Naive thymus-derived CD4-positive, alpha-beta T cell (primary cell): ENCODE measurements around the gene TSPYL4. TPM values are rescaled to one million over a fixed set of nuclear protein-coding genes. Genes with fewer than 3 reads are reported as not detected.
A peak's percentile ranks its signal among the peaks of the same experiment; 100 is the strongest.

Source experiments
- ATAC-seq: fragments of 150-1000 bp; cut with Tn5 transposase; 2 replicates; pipeline ENCODE4 v1.10.0; 2021; ENCODE audit warnings: mild to moderate bottlenecking, moderate library complexity
- CTCF ChIA-PET: fragments of 350-600 bp; sonication (Branson Sonifier 250); formaldehyde crosslinking; loops from one replicate; lab custom pipeline; 2021; ENCODE audit warnings: antibody characterized with exemption; lab: Charles Lee
- POLR2A ChIA-PET: fragments of 350-600 bp; sonication (Branson Sonifier 250); formaldehyde crosslinking; loops from one replicate; lab custom pipeline; 2021; ENCODE audit warnings: antibody characterized with exemption, inconsistent platforms; lab: Charles Lee
- DNase-seq, 9 donors: peaks; one replicate each; pipeline versions ENCODE4 v3.0.0 to v3.0.0-alpha.2; 2020 to 2022; ENCODE audit warnings: mixed read lengths in 1 of 9
- H3K27ac ChIP-seq: one replicate; pipeline ENCODE4 v1.7.0; 2013; ENCODE audit warnings: mild to moderate bottlenecking, low read depth, low read length, moderate library complexity
- H3K27me3 ChIP-seq, 2 donors: one replicate each; pipeline ENCODE4 v1.7.0; 2013; ENCODE audit warnings: low read length in 2 of 2, mild to moderate bottlenecking in 2 of 2, moderate library complexity in 2 of 2; ENCODE audit not compliant: control insufficient read depth in 2 of 2, insufficient read depth in 2 of 2
- H3K36me3 ChIP-seq, 3 experiments: 1 replicate in 2 of 3; 2 replicates in 1 of 3; pipeline ENCODE4 v1.7.0; 2013; ENCODE audit warnings: low read length in 3 of 3, mild to moderate bottlenecking in 3 of 3, moderate library complexity in 1 of 3; ENCODE audit not compliant: insufficient read depth in 3 of 3, control insufficient read depth in 2 of 3
- H3K4me1 ChIP-seq, 2 donors: one replicate each; pipeline ENCODE4 v1.7.0; 2013; ENCODE audit warnings: low read length in 2 of 2, mild to moderate bottlenecking in 2 of 2, moderate library complexity in 1 of 2; ENCODE audit not compliant: control insufficient read depth in 2 of 2, insufficient read depth in 2 of 2
- H3K4me3 ChIP-seq: 2 replicates; pipeline ENCODE4 v1.7.0; 2013; ENCODE audit warnings: mild to moderate bottlenecking, low read length
- H3K9me3 ChIP-seq, 3 experiments: 1 replicate in 2 of 3; 2 replicates in 1 of 3; pipeline ENCODE4 v1.7.0; 2013; ENCODE audit warnings: low read length in 3 of 3; ENCODE audit not compliant: control insufficient read depth in 2 of 3
- H3K27ac Mint-ChIP-seq, 9 donors: one replicate each; pipeline ENCODE4 v1.8.0; 2020 to 2022; ENCODE audit warnings: mixed read lengths in 9 of 9, mild to moderate bottlenecking in 8 of 9, moderate library complexity in 5 of 9, inconsistent platforms in 2 of 9
- H3K27me3 Mint-ChIP-seq, 5 donors: one replicate each; pipeline ENCODE4 v1.8.0; 2021 to 2022; ENCODE audit warnings: mixed read lengths in 5 of 5, mild to moderate bottlenecking in 1 of 5
- H3K36me3 Mint-ChIP-seq, 5 donors: one replicate each; pipeline ENCODE4 v1.8.0; 2020 to 2022; ENCODE audit warnings: mixed read lengths in 5 of 5, mild to moderate bottlenecking in 3 of 5, inconsistent platforms in 1 of 5
- H3K4me1 Mint-ChIP-seq, 7 donors: one replicate each; pipeline ENCODE4 v1.8.0; 2020 to 2022; ENCODE audit warnings: mixed read lengths in 7 of 7, mild to moderate bottlenecking in 3 of 7, inconsistent platforms in 1 of 7
- H3K4me3 Mint-ChIP-seq, 10 donors: one replicate each; pipeline ENCODE4 v1.8.0; 2020 to 2022; ENCODE audit warnings: mild to moderate bottlenecking in 10 of 10, mixed read lengths in 10 of 10, moderate library complexity in 6 of 10, inconsistent platforms in 2 of 10
- H3K9me3 Mint-ChIP-seq, 11 donors: one replicate each; pipeline ENCODE4 v1.8.0; 2020 to 2022; ENCODE audit warnings: mixed read lengths in 11 of 11, mild to moderate bottlenecking in 4 of 11, inconsistent platforms in 1 of 11, moderate library complexity in 1 of 11
- intact Hi-C, 2 donors: fragments of 100-400 bp; cut with micrococcal nuclease; formaldehyde crosslinking; loops; one replicate each; pipeline ENCODE4 v1.15.1; 2023
- polyA plus RNA-seq, 2 donors: library from polyadenylated mRNA; unstranded; fragments of 300-500 nt; fragmentation: Illumina TruSeq; gene quantifications; one replicate each; pipeline ENCODE4 v1.2.3, GENCODE V29; 2021
- total RNA-seq, 6 experiments: library from RNA in 5 of 6; stranded (reverse) in 5 of 6; gene quantifications; 1 replicate in 5 of 6; 2 replicates in 1 of 6; pipeline ENCODE4 v1.2.3 and lab custom pipeline; 2021 to 2026

Gene TSPYL4
- total and polyA plus RNA-seq, 7 experiments from 2014 or later, result 9.7 to 58.2 (median 21.5) TPM

GRCh38 chr6:116218172-116218633, 35.7 kb downstream of the TSPYL4 start:
- no peak for ATAC-seq
- peak in 4 of 9 donors; percentile 5 to 24 (median 10) for DNase-seq

GRCh38 chr6:116217069-116217468, 36.8 kb downstream of the TSPYL4 start:
- Mint-ChIP-seq H3K4me3 (no peak overlapping the region), H3K27ac (peak overlapping the region in 5 of 9 donors; percentile 7 to 76 (median 44)), H3K36me3 (peaks cover 0 to 10% (median 0%) of the 10 kb centered on the region in 5 donors), H3K4me1 (peaks cover 0 to 12% (median 6%) of the 10 kb centered on the region in 7 donors), H3K9me3 (no peaks in the 10 kb centered on the region), H3K27me3 (no peaks in the 10 kb centered on the region)
- Histone ChIP-seq H3K27ac (no peak overlapping the region), H3K27me3 (no peaks in the 10 kb centered on the region), H3K36me3 (no peaks in the 10 kb centered on the region), H3K4me3 (no peak overlapping the region), H3K9me3 (no peaks in the 10 kb centered on the region), H3K4me1 (no peaks in the 10 kb centered on the region)
- ChIA-PET POLR2A (no interaction called here), CTCF (interaction anchor here (0.7 to 2.1 kb wide), 4 partner anchors 16 to 354 kb away, joined by 3 to 6 read pairs (median 4); partner anchors contain the start of gene RWDD1)
- ATAC-seq, result peak; percentile 86
- peak in 6 of 9 donors; percentile 10 to 55 (median 44) for DNase-seq
- intact Hi-C loops, result loop anchor here (1.0 to 10.0 kb wide), 7 partner anchors 60 to 628 kb away; partner anchors contain the start of genes TSPYL1 (in 2 of the 2) and NT5DC1 (in 1 of the 2)

More at GRCh38 chr6:116218172-116218633, 35.7 kb downstream of the TSPYL4 start:
- no peaks in the 10 kb centered on the region for H3K27me3 Mint-ChIP-seq
- Histone ChIP-seq H3K4me3 (no peak overlapping the region), H3K9me3 (no peaks in the 10 kb centered on the region), H3K27ac (no peak overlapping the region), H3K4me1 (no peaks in the 10 kb centered on the region), H3K27me3 (no peaks in the 10 kb centered on the region), H3K36me3 (peaks cover 0 to 4% (median 0%) of the 10 kb centered on the region in 3 experiments)
- H3K4me1 Mint-ChIP-seq, result peaks cover 0 to 12% (median 6%) of the 10 kb centered on the region in 7 donors
- H3K27ac Mint-ChIP-seq, result no peak overlapping the region
- ChIA-PET POLR2A (no interaction called here), CTCF (interaction anchor here (1.0 to 2.1 kb wide), 6 partner anchors 11 to 352 kb away, joined by 3 to 6 read pairs (median 4); partner anchors contain the start of gene RWDD1)
- H3K36me3 Mint-ChIP-seq, result peaks cover 0 to 12% (median under 1%) of the 10 kb centered on the region in 5 donors
- H3K9me3 Mint-ChIP-seq, result no peaks in the 10 kb centered on the region
- H3K4me3 Mint-ChIP-seq, result no peak overlapping the region
- intact Hi-C loops, result loop anchor here (1.0 to 10.0 kb wide), 9 partner anchors 36 to 627 kb away; partner anchors contain the start of genes NT5DC1 (in 1 of the 2), TSPYL1 (in 1 of the 2) and TSPYL4 (in 1 of the 2)

GRCh38 chr6:116215414-116215813, 38.5 kb downstream of the TSPYL4 start:
- POLR2A ChIA-PET, result no interaction called here
- no peaks in the 10 kb centered on the region for H3K27me3 Mint-ChIP-seq
- intact Hi-C loops, result loop anchor here (5.0 to 10.0 kb wide), 4 partner anchors 62 to 629 kb away; partner anchors contain the start of genes NT5DC1 (in 1 of the 2) and TSPYL1 (in 1 of the 2)
- peak overlapping the region in 1 of 9 donors; percentile 18 for H3K27ac Mint-ChIP-seq
- H3K36me3 Mint-ChIP-seq, result peaks cover 0 to 4% (median 0%) of the 10 kb centered on the region in 5 donors
- CTCF ChIA-PET, result no interaction called here
- no peak for DNase-seq
- Histone ChIP-seq H3K27ac (no peak overlapping the region), H3K36me3 (no peaks in the 10 kb centered on the region), H3K4me3 (no peak overlapping the region), H3K27me3 (no peaks in the 10 kb centered on the region), H3K9me3 (no peaks in the 10 kb centered on the region), H3K4me1 (no peaks in the 10 kb centered on the region)
- peaks cover 0 to 12% (median 6%) of the 10 kb centered on the region in 7 donors for H3K4me1 Mint-ChIP-seq
- H3K4me3 Mint-ChIP-seq, result no peak overlapping the region
- ATAC-seq, result no peak
- no peaks in the 10 kb centered on the region for H3K9me3 Mint-ChIP-seq

- Mint-ChIP-seq H3K27me3 (no peaks in the 10 kb centered on the region), H3K36me3 (peaks cover 0 to 4% (median 0%) of the 10 kb centered on the region in 5 donors), H3K4me3 (no peak overlapping the region), H3K4me1 (peaks cover 0 to 12% (median 6%) of the 10 kb centered on the region in 7 donors), H3K9me3 (no peaks in the 10 kb centered on the region), H3K27ac (no peak overlapping the region)
- Histone ChIP-seq H3K4me3 (no peak overlapping the region), H3K4me1 (no peaks in the 10 kb centered on the region), H3K27me3 (no peaks in the 10 kb centered on the region), H3K27ac (no peak overlapping the region), H3K9me3 (no peaks in the 10 kb centered on the region), H3K36me3 (no peaks in the 10 kb centered on the region)
- ChIA-PET POLR2A (no interaction called here), CTCF (no interaction called here)
- DNase-seq, result no peak
- intact Hi-C loops, result loop anchor here (5.0 to 10.0 kb wide), 4 partner anchors 63 to 630 kb away; partner anchors contain the start of genes NT5DC1 (in 1 of the 2) and TSPYL1 (in 1 of the 2)
- ATAC-seq, result no peak
Observed at GRCh38 chr6:116214681-116215080, 39.2 kb downstream of the TSPYL4 start.

DNA sequence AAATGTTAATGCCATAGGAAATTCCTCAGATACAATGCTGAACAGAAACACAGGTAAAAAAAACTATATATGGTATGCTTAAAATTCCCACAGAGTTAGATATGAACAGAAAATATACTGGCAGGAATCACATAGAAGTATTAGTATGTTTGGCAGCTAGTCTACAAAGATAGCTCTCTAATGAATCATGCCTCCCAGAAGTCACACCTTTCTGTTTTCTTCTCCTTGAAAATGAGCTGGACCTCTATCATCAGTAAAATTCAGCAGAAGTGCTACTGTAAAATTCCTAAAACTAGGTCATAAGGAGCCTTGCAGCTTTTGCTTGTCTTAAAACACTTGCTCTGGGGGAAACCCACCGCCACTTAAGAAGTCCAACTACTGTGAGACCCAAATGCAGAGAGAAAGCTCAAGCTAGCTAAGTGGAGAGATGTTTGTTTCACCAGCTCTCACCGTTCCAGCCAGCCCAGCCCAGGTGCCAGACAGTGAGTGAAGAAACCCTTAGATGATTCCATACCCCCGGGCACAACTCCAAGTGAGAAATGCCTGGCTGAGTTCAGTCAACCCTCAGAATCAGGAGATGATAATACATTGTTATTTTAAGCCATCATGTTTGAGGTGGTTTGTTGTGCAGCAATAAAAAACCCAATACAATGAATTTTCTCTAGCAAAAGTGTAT, 43.0 kb downstream of the TSPYL4 start:
- Mint-ChIP-seq H3K27ac (peak overlapping the region in 1 of 9 donors; percentile 7), H3K36me3 (peaks cover 0 to 4% (median 0%) of the 10 kb centered on the region in 5 donors), H3K27me3 (no peaks in the 10 kb centered on the region), H3K9me3 (no peaks in the 10 kb centered on the region), H3K4me3 (no peak overlapping the region), H3K4me1 (peaks cover 0 to 3% (median 0%) of the 10 kb centered on the region in 7 donors)
- Histone ChIP-seq H3K4me1 (no peaks in the 10 kb centered on the region), H3K9me3 (no peaks in the 10 kb centered on the region), H3K27me3 (no peaks in the 10 kb centered on the region), H3K4me3 (no peak overlapping the region), H3K27ac (no peak overlapping the region), H3K36me3 (no peaks in the 10 kb centered on the region)
- DNase-seq (no peak), ATAC-seq (no peak)
- intact Hi-C loops, result loop anchor here in 1 of 2 donors (10.0 kb wide), 2 partner anchors 96 to 634 kb away; no protein-coding TSS in a partner anchor
- ChIA-PET CTCF (no interaction called here), POLR2A (no interaction called here)

DNA sequence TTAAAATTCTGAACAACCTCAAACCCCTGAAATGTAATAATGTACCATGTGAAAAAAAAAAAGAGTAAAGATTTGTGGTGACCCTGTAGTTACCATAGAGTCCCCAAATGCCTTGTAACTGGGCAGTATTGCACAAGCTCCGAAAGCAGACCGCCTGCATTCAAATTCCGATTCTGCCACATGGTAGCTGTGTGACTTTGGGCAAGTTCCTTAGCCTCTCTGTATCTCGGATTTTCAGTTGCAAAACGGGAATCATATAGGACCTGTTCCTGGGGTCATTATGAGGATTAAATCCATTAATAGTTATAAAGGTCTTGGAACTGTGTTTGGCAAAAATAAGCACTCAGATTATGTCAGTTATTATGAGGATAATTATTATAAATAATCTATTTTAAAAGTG, 43.6 kb downstream of the TSPYL4 start:
- ChIA-PET POLR2A (no interaction called here), CTCF (no interaction called here)
- intact Hi-C loops, result loop anchor here in 1 of 2 donors (10.0 kb wide), 2 partner anchors 96 to 634 kb away; no protein-coding TSS in a partner anchor
- Mint-ChIP-seq H3K4me3 (no peak overlapping the region), H3K27ac (no peak overlapping the region), H3K36me3 (peaks cover 0 to 4% (median 0%) of the 10 kb centered on the region in 5 donors), H3K27me3 (no peaks in the 10 kb centered on the region), H3K9me3 (no peaks in the 10 kb centered on the region), H3K4me1 (peaks cover 0 to 3% (median 0%) of the 10 kb centered on the region in 7 donors)
- no peaks in the 10 kb centered on the region for H3K36me3 ChIP-seq
- DNase-seq (no peak), ATAC-seq (no peak)
- no peaks in the 10 kb centered on the region for H3K27me3 ChIP-seq
- H3K4me1 ChIP-seq, result no peaks in the 10 kb centered on the region
- no peak overlapping the region for H3K27ac ChIP-seq
- H3K4me3 ChIP-seq, result no peak overlapping the region
- no peaks in the 10 kb centered on the region for H3K9me3 ChIP-seq
